GM12878 (cell line): Measurements from ENCODE around the gene KLLN. TPM values are rescaled to one million over a fixed set of nuclear protein-coding genes. Genes with fewer than 3 reads are reported as not detected.

ENCODE experiments used
- CREM ChIP-seq: IDR thresholded peaks from 2 replicates; pipeline ENCODE4 v1.6.1; 2014; ENCODE audit warnings: antibody characterized with exemption, low read depth
- CUX1 ChIP-seq: IDR thresholded peaks from 2 replicates; pipeline ENCODE4 v1.6.1; 2012; ENCODE audit warnings: improper control_type of control experiment, low read depth, low read length; ENCODE audit not compliant: insufficient replicate concordance
- ESRRA ChIP-seq: IDR thresholded peaks from 2 replicates; pipeline ENCODE4 v1.6.1; 2012; ENCODE audit warnings: mild to moderate bottlenecking, low read length, improper control_type of control experiment
- GATAD2B ChIP-seq: fragments of 450-650 bp; conservative IDR thresholded peaks from 2 replicates; pipeline ENCODE4 v1.6.1; 2017; ENCODE audit warnings: low read depth, mild to moderate bottlenecking, moderate library complexity
- RCOR1 ChIP-seq: conservative IDR thresholded peaks from 2 replicates; pipeline ENCODE4 v1.6.1; 2012; ENCODE audit warnings: low read depth, low read length, improper control_type of control experiment
- REST ChIP-seq: IDR thresholded peaks from 2 replicates; pipeline ENCODE4 v1.6.1; 2012; ENCODE audit warnings: mild to moderate bottlenecking, low read depth, low read length
- SKIL ChIP-seq: fragments of 450-650 bp; IDR thresholded peaks from 2 replicates; pipeline ENCODE4 v1.6.1; 2017; ENCODE audit warnings: mild to moderate bottlenecking, low read depth, inconsistent platforms; ENCODE audit not compliant: poor library complexity, severe bottlenecking
- SREBF2 ChIP-seq: IDR thresholded peaks from 2 replicates; pipeline ENCODE4 v1.6.1; 2012; ENCODE audit warnings: mild to moderate bottlenecking, low read length
- ZBTB33 ChIP-seq: fragments of 450-650 bp; IDR thresholded peaks from 2 replicates; pipeline ENCODE4 v1.6.1; 2017; ENCODE audit warnings: mild to moderate bottlenecking
- polyA plus RNA-seq, 11 experiments: library from polyadenylated mRNA; depleted of rRNA in 4 of 11; unstranded in 6 of 11; stranded (reverse) in 5 of 11; fragments of >200 nt; fragmentation: Nextera tagmentation in 4 of 11; fragmentation: Illumina TruSeq in 1 of 11; extraction: Ambion mirVana in 4 of 11; extraction: Trizol in 1 of 11; gene quantifications; 1 replicate in 1 of 11; 2 replicates in 10 of 11; pipeline versions ENCODE4 v1.2.1 to v1.2.3, GENCODE V29; 2011 to 2016; ENCODE audit warnings: inconsistent platforms in 2 of 11, missing spikeins in 2 of 11, low read depth in 1 of 11
- total RNA-seq, 4 experiments: library from RNA; depleted of rRNA in 3 of 4; stranded (reverse); fragments of >200 nt in 3 of 4; fragmentation: Illumina TruSeq in 1 of 4; extraction: Trizol in 1 of 4; gene quantifications; 2 replicates each; pipeline versions ENCODE4 v1.2.1 to v1.2.3, GENCODE V29; 2013 to 2021

The KLLN gene
- total and polyA plus RNA-seq, 10 of the 15 experiments (the other 5 are each of a cell fraction or from before 2014, with no cell fraction given) = 0.87 to 2.2 (median 1.7) TPM

- no peak for TF ChIP-seq CUX1
- TF ChIP-seq GATAD2B = no peak
- no peak for TF ChIP-seq REST
- no peak for TF ChIP-seq SKIL
- TF ChIP-seq RCOR1 = no peak
- TF ChIP-seq CREM = no peak
- no peak for TF ChIP-seq ESRRA
- no peak for TF ChIP-seq ZBTB33
- TF ChIP-seq SREBF2 = no peak
- TF ChIP-seq, all 136 proteins: peak for 0
Measured at GRCh38 chr10:87843714-87844113, 19.6 kb downstream of the KLLN start (continued).
